ENCODE measurements around the gene SERPINB6. TPM values are rescaled to one million over a fixed set of nuclear protein-coding genes. Genes with fewer than 3 reads are reported as not detected.

The SERPINB6 gene
- polyA plus RNA-seq, 2 of the 4 experiments (the other 2 are of a cell fraction), result 104 to 126 TPM

GRCh38 chr6:2939315-2940009 lies 31.9 kb downstream of the SERPINB6 start:
- no peak overlapping the region for H3K4me3 ChIP-seq
- DNase-seq (ENCODE audit: low read depth in 1 of 2, low spot score in 1 of 2) (no peak), FAIRE-seq (no peak), ATAC-seq (no peak)
- ChIA-PET CTCF (interaction anchor here (1.2 to 16.6 kb wide), 6 partner anchors 3 to 149 kb away, joined by 3 to 244 read pairs (median 94); partner anchors contain the start of gene SERPINB1), POLR2A (no interaction called here)
- no peak overlapping the region for H3K27ac ChIP-seq
- H3K4me2 ChIP-seq, result no peak overlapping the region
- H3K9me3 ChIP-seq, result no peaks in the 10 kb centered on the region
- WGBS (ENCODE audit: missing lambda C conversion rate), result 91% methylated on average over 8 of the region's 34 CpGs
- TF ChIP-seq E2F6 (IDR thresholded peaks at IDR 0.05; ENCODE audit: borderline replicate concordance, low read depth) (no peak), NPAS2 (CRISPR knock-in tag; IDR thresholded peaks at IDR 0.05; ENCODE audit: borderline replicate concordance) (no peak), CBX8 (IDR thresholded peaks at IDR 0.05) (no peak), CHD4 (IDR thresholded peaks at IDR 0.05; ENCODE audit: borderline replicate concordance) (no peak), RNF2 (IDR thresholded peaks at IDR 0.05; ENCODE audit: borderline replicate concordance, low read depth) (no peak), HOXA7 (CRISPR knock-in tag; IDR thresholded peaks at IDR 0.05) (no peak), RAD21 (conservative IDR thresholded peaks at IDR 0.05 in 1 of 2, IDR thresholded peaks at IDR 0.05 in 1 of 2) (no peak), ELK1 (IDR thresholded peaks at IDR 0.05; ENCODE audit: low read depth, low read length) (no peak), MAX (IDR thresholded peaks at IDR 0.05) (no peak), CTCF (IDR thresholded peaks at IDR 0.05) (no peak), JUNB (IDR thresholded peaks at IDR 0.05) (no peak), PBX3 (IDR thresholded peaks at IDR 0.05) (no peak), NR3C1 (IDR thresholded peaks at IDR 0.05) (no peak)
- no peaks in the 10 kb centered on the region for H3K4me1 ChIP-seq

- ATAC-seq, result peak; percentile 56 to 91; a peak in 4 of 6 replicates
- 30% methylated on average over 9 of the region's 9 CpGs for WGBS (ENCODE audit: missing lambda C conversion rate)
- peak; percentile 74 to 83 for DNase-seq (ENCODE audit: low read depth in 1 of 2, low spot score in 1 of 2)
- POLR2A ChIA-PET, result no interaction called here
- Histone ChIP-seq H3K4me3 (no peak overlapping the region), H3K9me3 (no peaks in the 10 kb centered on the region), H3K4me2 (no peak overlapping the region), H3K4me1 (no peaks in the 10 kb centered on the region), H3K27ac (no peak overlapping the region)
- TF ChIP-seq CTCF (IDR thresholded peaks at IDR 0.05), result peak; percentile 41
- peak; percentile 92 for TF ChIP-seq E2F6 (IDR thresholded peaks at IDR 0.05; ENCODE audit: borderline replicate concordance, low read depth)
- no peak for TF ChIP-seq BHLHE40 (IDR thresholded peaks at IDR 0.05; ENCODE audit: low read depth, low read length)
- no peak for TF ChIP-seq HMGXB4 (CRISPR knock-in tag; IDR thresholded peaks at IDR 0.05; ENCODE audit: borderline replicate concordance)
- no peak for TF ChIP-seq CEBPB (IDR thresholded peaks at IDR 0.05)
- TF ChIP-seq MAZ (IDR thresholded peaks at IDR 0.05; ENCODE audit: borderline replicate concordance, low read depth, low read length), result no peak
- no peak for TF ChIP-seq REST (IDR thresholded peaks at IDR 0.05)
- TF ChIP-seq MAX (IDR thresholded peaks at IDR 0.05), result peak; percentile 92
- TF ChIP-seq EHMT2 (IDR thresholded peaks at IDR 0.05; ENCODE audit: low read depth), result no peak
- no peak for FAIRE-seq
- CTCF ChIA-PET, result interaction anchor here (0.7 to 15.9 kb wide), 8 partner anchors 9 to 148 kb away, joined by 3 to 244 read pairs (median 4); partner anchors contain the start of gene SERPINB1
Observed at GRCh38 chr6:2938632-2939083, 32.7 kb downstream of the SERPINB6 start.

All from A549 (cell line).